Brain microvascular endothelial cell (primary cell): ENCODE data around the gene NRXN3.

Experiments used
- DNase-seq: peaks from one replicate; pipeline ENCODE4 v3.0.0-alpha.2; 2020
- H3K27ac ChIP-seq: fragments of 250-450 bp; sonication (Bioruptor Pico); 2 replicates; pipeline ENCODE4 v1.5.1; 2020; ENCODE audit warnings: mild to moderate bottlenecking, moderate library complexity
- H3K27me3 ChIP-seq: fragments of 250-450 bp; sonication (Bioruptor Pico); replicated peaks from 2 replicates; pipeline ENCODE4 v1.5.1; 2020; ENCODE audit warnings: mild to moderate bottlenecking
- H3K36me3 ChIP-seq: fragments of 250-450 bp; sonication (Bioruptor Pico); replicated peaks from 2 replicates; pipeline ENCODE4 v1.5.1; 2020; ENCODE audit warnings: mild to moderate bottlenecking
- H3K4me3 ChIP-seq: 2 replicates; pipeline ENCODE4 v1.5.1; 2011; ENCODE audit warnings: low read depth, mild to moderate bottlenecking, control low read depth, low read length, moderate library complexity
- in situ Hi-C: cut with HindIII; loops from 2 replicates; pipeline ENCODE4 v1.10.0; 2017; ENCODE audit warnings: low sequenced_read_pairs, low pct_ligation_motif_present
- TF ChIP-seq, protein P1 (sequence below): IDR thresholded peaks from 2 replicates; pipeline ENCODE4 v1.5.1; 2011; ENCODE audit warnings: low read depth, mild to moderate bottlenecking, moderate library complexity, low read length, control low read depth, inconsistent platforms; ENCODE audit errors: missing control alignments

The NRXN3 gene

DNA sequence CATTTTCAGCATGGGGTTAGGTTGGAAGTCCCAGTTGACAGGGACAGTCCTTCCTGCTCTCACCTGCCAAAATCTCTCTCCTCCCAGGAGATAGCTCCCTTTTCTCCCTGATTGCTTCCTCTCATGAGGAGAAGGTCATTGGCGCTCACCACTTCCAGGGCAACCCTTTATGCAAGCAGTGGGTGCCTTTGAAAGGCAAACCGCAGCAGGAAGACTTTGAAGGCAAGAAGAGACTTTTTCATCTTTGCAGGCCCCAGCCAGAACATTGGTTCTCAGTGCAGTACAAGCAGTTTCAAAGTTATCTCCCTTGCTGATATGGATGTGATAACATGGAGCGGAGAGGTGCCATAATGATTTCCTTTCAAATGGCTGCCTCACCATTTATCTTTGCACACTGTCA lies 1558.2 kb downstream of the NRXN3 start:
- TF ChIP-seq, protein P1, sequence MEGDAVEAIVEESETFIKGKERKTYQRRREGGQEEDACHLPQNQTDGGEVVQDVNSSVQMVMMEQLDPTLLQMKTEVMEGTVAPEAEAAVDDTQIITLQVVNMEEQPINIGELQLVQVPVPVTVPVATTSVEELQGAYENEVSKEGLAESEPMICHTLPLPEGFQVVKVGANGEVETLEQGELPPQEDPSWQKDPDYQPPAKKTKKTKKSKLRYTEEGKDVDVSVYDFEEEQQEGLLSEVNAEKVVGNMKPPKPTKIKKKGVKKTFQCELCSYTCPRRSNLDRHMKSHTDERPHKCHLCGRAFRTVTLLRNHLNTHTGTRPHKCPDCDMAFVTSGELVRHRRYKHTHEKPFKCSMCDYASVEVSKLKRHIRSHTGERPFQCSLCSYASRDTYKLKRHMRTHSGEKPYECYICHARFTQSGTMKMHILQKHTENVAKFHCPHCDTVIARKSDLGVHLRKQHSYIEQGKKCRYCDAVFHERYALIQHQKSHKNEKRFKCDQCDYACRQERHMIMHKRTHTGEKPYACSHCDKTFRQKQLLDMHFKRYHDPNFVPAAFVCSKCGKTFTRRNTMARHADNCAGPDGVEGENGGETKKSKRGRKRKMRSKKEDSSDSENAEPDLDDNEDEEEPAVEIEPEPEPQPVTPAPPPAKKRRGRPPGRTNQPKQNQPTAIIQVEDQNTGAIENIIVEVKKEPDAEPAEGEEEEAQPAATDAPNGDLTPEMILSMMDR, result no peak
- in situ Hi-C loops, result no loop called here
- DNase-seq, result no peak
- Histone ChIP-seq H3K36me3 (no peaks in the 10 kb centered on the region), H3K27me3 (no peaks in the 10 kb centered on the region), H3K4me3 (no peak overlapping the region), H3K27ac (no peak overlapping the region)

DNA sequence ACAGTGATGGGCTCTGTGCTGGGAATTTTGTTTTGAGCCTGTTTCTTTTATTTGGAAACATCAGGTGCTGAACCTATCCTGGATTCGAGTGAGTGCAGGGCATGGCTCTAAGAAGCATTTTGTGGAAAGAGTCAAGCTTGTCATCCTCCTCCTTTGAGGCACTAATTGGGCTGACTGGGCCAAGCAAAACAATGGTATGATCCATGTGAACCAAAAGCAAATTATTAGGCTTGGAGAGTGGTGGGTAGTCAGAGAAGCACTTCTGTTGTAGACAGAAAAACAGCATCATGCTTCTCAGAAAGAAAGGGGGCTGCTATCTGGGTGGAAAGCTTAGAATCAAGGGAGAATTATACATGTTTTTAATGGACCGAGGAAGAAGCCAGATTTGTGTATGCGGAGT lies 1559.6 kb downstream of the NRXN3 start:
- Histone ChIP-seq H3K27me3 (no peaks in the 10 kb centered on the region), H3K27ac (no peak overlapping the region), H3K4me3 (no peak overlapping the region), H3K36me3 (no peaks in the 10 kb centered on the region)
- DNase-seq, result no peak
- in situ Hi-C loops, result no loop called here
- TF ChIP-seq, protein P1, result no peak

DNA sequence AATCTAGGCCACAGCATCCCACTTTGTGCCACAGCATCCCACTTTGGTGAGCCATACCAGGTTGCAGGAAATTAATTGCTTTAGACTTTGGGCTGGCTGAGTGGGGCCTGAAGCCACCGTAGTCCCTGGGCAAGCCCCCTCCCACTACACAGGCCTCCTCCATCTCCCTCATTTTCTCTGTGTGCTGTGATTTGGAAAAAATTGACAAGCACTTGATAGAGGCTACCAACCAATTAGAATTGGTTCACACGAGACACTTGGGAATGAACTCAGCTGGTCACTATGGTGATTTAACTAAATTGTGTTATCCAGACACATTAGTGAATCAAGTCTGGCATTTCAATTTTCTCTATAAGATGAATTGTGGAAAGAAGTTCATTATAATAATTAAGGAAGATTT lies 1560.0 kb downstream of the NRXN3 start:
- DNase-seq, result no peak
- Histone ChIP-seq H3K4me3 (no peak overlapping the region), H3K27ac (no peak overlapping the region), H3K36me3 (no peaks in the 10 kb centered on the region), H3K27me3 (no peaks in the 10 kb centered on the region)
- TF ChIP-seq, protein P1, result no peak
- in situ Hi-C loops, result no loop called here

DNA sequence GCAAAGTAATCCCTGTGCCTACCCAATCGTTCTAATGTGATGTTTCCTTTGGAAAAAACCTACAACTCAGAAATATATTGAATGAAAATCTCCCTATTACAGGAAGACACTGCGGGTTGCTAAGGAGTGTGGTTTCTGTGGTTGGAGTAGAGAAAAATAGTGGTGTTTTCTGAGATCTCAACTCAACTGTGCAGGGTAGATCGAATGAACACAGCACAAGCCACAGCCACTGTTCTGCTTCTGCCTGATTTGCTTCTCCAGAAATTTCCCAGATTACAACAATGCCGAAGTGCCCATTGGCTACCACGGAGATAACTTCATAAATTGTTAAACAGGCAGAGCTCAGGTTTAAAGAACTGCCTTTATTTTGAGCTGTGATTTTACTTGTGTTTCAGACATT lies 1560.8 kb downstream of the NRXN3 start:
- H3K36me3 ChIP-seq, result no peaks in the 10 kb centered on the region
- in situ Hi-C loops, result no loop called here

DNA sequence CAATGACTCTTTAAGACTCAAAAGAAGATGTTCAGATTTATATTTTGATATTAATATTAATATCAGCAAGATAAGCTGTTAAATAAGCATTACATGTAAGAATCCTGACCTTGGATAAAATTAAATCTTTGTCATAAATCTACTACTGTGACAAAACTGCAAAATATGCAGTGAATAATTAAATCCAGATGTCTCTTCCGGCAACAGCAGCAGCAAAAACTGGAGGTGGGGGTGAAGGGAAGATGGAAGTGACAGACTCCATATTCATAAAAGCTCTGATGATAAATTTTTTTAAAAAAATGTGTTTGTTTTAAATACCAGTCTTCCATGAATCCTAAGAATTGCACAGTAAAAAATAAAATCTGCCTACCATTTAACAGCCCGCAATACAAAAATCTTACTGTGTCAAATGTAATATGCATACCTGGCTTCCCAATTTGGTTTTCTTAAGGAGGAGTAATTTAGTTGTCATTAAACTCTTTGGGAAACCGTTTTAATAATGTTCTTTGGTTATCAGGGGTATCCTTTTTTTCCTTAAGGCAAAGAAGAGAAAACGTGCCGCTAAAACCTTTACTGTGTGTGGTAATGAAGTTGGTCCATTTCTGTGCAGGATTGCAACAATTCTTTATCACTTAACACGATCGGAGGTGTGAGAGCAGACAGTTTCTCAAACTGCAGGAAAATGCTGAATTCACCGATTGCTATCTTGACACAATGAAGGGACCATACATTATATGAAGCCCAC lies 1562.9 kb downstream of the NRXN3 start:
- in situ Hi-C loops, result no loop called here
- DNase-seq, result peak; percentile 16
- TF ChIP-seq, protein P1, result no peak
- no peaks in the 10 kb centered on the region for H3K27me3 ChIP-seq
- no peak overlapping the region for H3K4me3 ChIP-seq
- no peaks in the 10 kb centered on the region for H3K36me3 ChIP-seq
- no peak overlapping the region for H3K27ac ChIP-seq

More for the DNA sequence above, 1560.8 kb downstream of the NRXN3 start:
- Histone ChIP-seq H3K27ac (no peak overlapping the region), H3K27me3 (no peaks in the 10 kb centered on the region), H3K4me3 (no peak overlapping the region)
- TF ChIP-seq, protein P1, result no peak
- DNase-seq, result peak; percentile 53

DNA sequence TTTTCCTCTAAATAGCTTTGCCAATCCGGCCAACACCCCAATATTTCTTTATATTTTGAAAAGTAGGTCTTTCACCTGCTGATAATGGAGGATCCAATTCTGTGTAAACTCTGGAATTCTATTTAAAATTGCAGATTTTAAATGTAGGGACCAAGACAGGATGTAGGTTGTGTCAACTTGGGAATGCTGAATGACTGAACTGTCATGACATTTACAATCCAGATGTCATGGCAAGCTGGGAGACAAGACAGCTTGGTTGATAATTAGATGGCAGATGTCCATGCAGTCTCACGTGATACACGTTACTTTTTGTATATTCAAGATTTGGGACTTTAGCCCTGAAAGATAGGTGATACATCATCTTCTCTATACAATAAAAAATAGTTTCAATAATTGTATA lies 1564.0 kb downstream of the NRXN3 start:
- no peaks in the 10 kb centered on the region for H3K27me3 ChIP-seq
- in situ Hi-C loops, result no loop called here
- no peak for DNase-seq
- H3K36me3 ChIP-seq, result no peaks in the 10 kb centered on the region
- TF ChIP-seq, protein P1, result no peak
- H3K27ac ChIP-seq, result no peak overlapping the region
- no peak overlapping the region for H3K4me3 ChIP-seq
